Activated T-helper 17 cell treated with anti-CD3 and anti-CD28 coated beads, Interleukin-2, amount 50 U/mL, for 72 hours (primary cell): Measurements from ENCODE around the gene KCNG2. TPM values are rescaled to one million over a fixed set of nuclear protein-coding genes. Genes with fewer than 3 reads are reported as not detected.

Experiments
- ATAC-seq: fragments of 150-1000 bp; cut with Tn5 transposase; replicated peaks from 2 replicates; pipeline ENCODE4 v1.10.0; 2021; ENCODE audit warnings: mild to moderate bottlenecking, moderate library complexity
- H3K27ac Mint-ChIP-seq: one replicate; pipeline ENCODE4 v1.8.0; 2022; ENCODE audit warnings: mixed read lengths
- H3K27me3 Mint-ChIP-seq: one replicate; pipeline ENCODE4 v1.8.0; 2022; ENCODE audit warnings: mixed read lengths
- H3K36me3 Mint-ChIP-seq: one replicate; pipeline ENCODE4 v1.8.0; 2022; ENCODE audit warnings: low read depth, mild to moderate bottlenecking, mixed read lengths
- H3K4me1 Mint-ChIP-seq: one replicate; pipeline ENCODE4 v1.8.0; 2022; ENCODE audit warnings: mixed read lengths
- H3K4me3 Mint-ChIP-seq: one replicate; pipeline ENCODE4 v1.8.0; 2022; ENCODE audit warnings: mild to moderate bottlenecking, mixed read lengths
- H3K9me3 Mint-ChIP-seq: one replicate; pipeline ENCODE4 v1.8.0; 2022; ENCODE audit warnings: mixed read lengths
- total RNA-seq, 2 donors: library from RNA; stranded (reverse); gene quantifications; one replicate each; pipeline ENCODE4 v1.2.3, GENCODE V29; 2022

Gene KCNG2
- total RNA-seq, 2 donors from 2014 or later = not detected

GRCh38 chr18:79826966-79827365, 29.2 kb downstream of the KCNG2 start:
- Mint-ChIP-seq H3K36me3 (no peaks in the 10 kb centered on the region), H3K27me3 (peaks cover 4% of the 10 kb centered on the region), H3K27ac (no peak overlapping the region), H3K4me1 (no peaks in the 10 kb centered on the region), H3K9me3 (no peaks in the 10 kb centered on the region), H3K4me3 (no peak overlapping the region)
- ATAC-seq = no peak

- Mint-ChIP-seq H3K27me3 (peaks cover 11% of the 10 kb centered on the region), H3K9me3 (no peaks in the 10 kb centered on the region), H3K4me3 (no peak overlapping the region), H3K27ac (no peak overlapping the region), H3K4me1 (no peaks in the 10 kb centered on the region), H3K36me3 (no peaks in the 10 kb centered on the region)
- ATAC-seq = no peak
These were observed 30.5 kb downstream of the KCNG2 start for GRCh38 chr18:79828258-79828657.

GRCh38 chr18:79829136-79829854, 31.6 kb downstream of the KCNG2 start:
- peaks cover 10% of the 10 kb centered on the region for H3K27me3 Mint-ChIP-seq
- H3K4me1 Mint-ChIP-seq = no peaks in the 10 kb centered on the region
- H3K4me3 Mint-ChIP-seq = no peak overlapping the region
- no peaks in the 10 kb centered on the region for H3K9me3 Mint-ChIP-seq
- no peak for ATAC-seq
- no peak overlapping the region for H3K27ac Mint-ChIP-seq
- H3K36me3 Mint-ChIP-seq = no peaks in the 10 kb centered on the region

GRCh38 chr18:79832169-79832568, 34.4 kb downstream of the KCNG2 start:
- Mint-ChIP-seq H3K36me3 (no peaks in the 10 kb centered on the region), H3K27me3 (peaks cover 29% of the 10 kb centered on the region), H3K4me1 (no peaks in the 10 kb centered on the region), H3K27ac (no peak overlapping the region), H3K4me3 (no peak overlapping the region), H3K9me3 (no peaks in the 10 kb centered on the region)
- no peak for ATAC-seq

- no peak for ATAC-seq
- Mint-ChIP-seq H3K4me1 (no peaks in the 10 kb centered on the region), H3K27ac (no peak overlapping the region), H3K27me3 (peaks cover 36% of the 10 kb centered on the region), H3K9me3 (no peaks in the 10 kb centered on the region), H3K4me3 (no peak overlapping the region), H3K36me3 (no peaks in the 10 kb centered on the region)
These were observed 37.1 kb downstream of the KCNG2 start for GRCh38 chr18:79834834-79835233.

GRCh38 chr18:79841936-79842335, 44.2 kb downstream of the KCNG2 start:
- Mint-ChIP-seq H3K4me1 (no peaks in the 10 kb centered on the region), H3K4me3 (no peak overlapping the region), H3K9me3 (peaks cover 4% of the 10 kb centered on the region), H3K27ac (no peak overlapping the region), H3K36me3 (no peaks in the 10 kb centered on the region), H3K27me3 (peaks cover 15% of the 10 kb centered on the region)
- no peak for ATAC-seq

- Mint-ChIP-seq H3K4me1 (no peaks in the 10 kb centered on the region), H3K9me3 (peaks cover 4% of the 10 kb centered on the region), H3K36me3 (no peaks in the 10 kb centered on the region), H3K27me3 (peaks cover 6% of the 10 kb centered on the region), H3K4me3 (no peak overlapping the region), H3K27ac (no peak overlapping the region)
- no peak for ATAC-seq
These were observed 47.3 kb downstream of the KCNG2 start for GRCh38 chr18:79844999-79845563.

- no peak overlapping the region for H3K27ac Mint-ChIP-seq
- H3K4me3 Mint-ChIP-seq = no peak overlapping the region
- no peaks in the 10 kb centered on the region for H3K27me3 Mint-ChIP-seq
- no peaks in the 10 kb centered on the region for H3K4me1 Mint-ChIP-seq
- H3K9me3 Mint-ChIP-seq = no peaks in the 10 kb centered on the region
- ATAC-seq = no peak
- H3K36me3 Mint-ChIP-seq = no peaks in the 10 kb centered on the region
These were observed 49.3 kb downstream of the KCNG2 start for GRCh38 chr18:79846936-79847557.

GRCh38 chr18:79847606-79848293, 50.0 kb downstream of the KCNG2 start:
- Mint-ChIP-seq H3K27me3 (no peaks in the 10 kb centered on the region), H3K9me3 (no peaks in the 10 kb centered on the region), H3K4me1 (no peaks in the 10 kb centered on the region), H3K4me3 (no peak overlapping the region), H3K27ac (no peak overlapping the region), H3K36me3 (no peaks in the 10 kb centered on the region)
- no peak for ATAC-seq

GRCh38 chr18:79848294-79848578, 50.5 kb downstream of the KCNG2 start:
- H3K9me3 Mint-ChIP-seq = no peaks in the 10 kb centered on the region
- no peak overlapping the region for H3K27ac Mint-ChIP-seq
- H3K27me3 Mint-ChIP-seq = no peaks in the 10 kb centered on the region
- no peak for ATAC-seq
- H3K36me3 Mint-ChIP-seq = no peaks in the 10 kb centered on the region
- no peak overlapping the region for H3K4me3 Mint-ChIP-seq
- H3K4me1 Mint-ChIP-seq = no peaks in the 10 kb centered on the region

- Mint-ChIP-seq H3K9me3 (no peaks in the 10 kb centered on the region), H3K4me1 (no peaks in the 10 kb centered on the region), H3K27ac (no peak overlapping the region), H3K36me3 (no peaks in the 10 kb centered on the region), H3K4me3 (no peak overlapping the region), H3K27me3 (no peaks in the 10 kb centered on the region)
- no peak for ATAC-seq
These were observed 51.0 kb downstream of the KCNG2 start for GRCh38 chr18:79848579-79849327.

- Mint-ChIP-seq H3K4me3 (no peak overlapping the region), H3K9me3 (no peaks in the 10 kb centered on the region), H3K27me3 (no peaks in the 10 kb centered on the region), H3K36me3 (no peaks in the 10 kb centered on the region), H3K4me1 (no peaks in the 10 kb centered on the region), H3K27ac (no peak overlapping the region)
- ATAC-seq = no peak
These were observed 51.8 kb downstream of the KCNG2 start for GRCh38 chr18:79849328-79850207.

- Mint-ChIP-seq H3K4me1 (no peaks in the 10 kb centered on the region), H3K27ac (no peak overlapping the region), H3K9me3 (no peaks in the 10 kb centered on the region), H3K36me3 (no peaks in the 10 kb centered on the region), H3K4me3 (no peak overlapping the region), H3K27me3 (peaks cover 7% of the 10 kb centered on the region)
- ATAC-seq = no peak
These were observed 53.0 kb downstream of the KCNG2 start for GRCh38 chr18:79850731-79851130.

- Mint-ChIP-seq H3K36me3 (no peaks in the 10 kb centered on the region), H3K4me1 (no peaks in the 10 kb centered on the region), H3K27ac (no peak overlapping the region), H3K9me3 (no peaks in the 10 kb centered on the region), H3K4me3 (no peak overlapping the region), H3K27me3 (peaks cover 9% of the 10 kb centered on the region)
- no peak for ATAC-seq
These were observed 53.8 kb downstream of the KCNG2 start for GRCh38 chr18:79851489-79851888.
